Activated CD8-positive, alpha-beta T cell treated with anti-CD3 and anti-CD28 coated beads, Interleukin-2, amount 10 ng/mL, durations not matched to agents 7 days and 5 days (primary cell): ENCODE data around the gene POC5. TPM values are rescaled to one million over a fixed set of nuclear protein-coding genes. Genes with fewer than 3 reads are reported as not detected.

Experiments used
- ATAC-seq: fragments of 150-1000 bp; cut with Tn5 transposase; one replicate; pipeline ENCODE4 v1.10.0; 2021; ENCODE audit warnings: moderate library complexity
- CTCF ChIA-PET: fragments of 350-600 bp; sonication (Branson Sonifier 250); formaldehyde crosslinking; loops from one replicate; lab custom pipeline; 2021; ENCODE audit warnings: antibody characterized with exemption; lab: Charles Lee
- POLR2A ChIA-PET: fragments of 350-600 bp; sonication (Branson Sonifier 250); formaldehyde crosslinking; loops from one replicate; lab custom pipeline; 2021; ENCODE audit warnings: antibody characterized with exemption; lab: Charles Lee
- DNase-seq: peaks from one replicate; pipeline ENCODE4 v3.0.0-alpha.2; 2020
- H3K27ac Mint-ChIP-seq: one replicate; pipeline ENCODE4 v1.8.0; 2021; ENCODE audit warnings: mild to moderate bottlenecking, mixed read lengths
- H3K27me3 Mint-ChIP-seq: one replicate; pipeline ENCODE4 v1.8.0; 2021; ENCODE audit warnings: low read depth, mixed read lengths
- H3K36me3 Mint-ChIP-seq: one replicate; pipeline ENCODE4 v1.8.0; 2021; ENCODE audit warnings: low read depth, mixed read lengths
- H3K4me1 Mint-ChIP-seq: one replicate; pipeline ENCODE4 v1.8.0; 2021; ENCODE audit warnings: low read depth, mixed read lengths
- H3K4me3 Mint-ChIP-seq: one replicate; pipeline ENCODE4 v1.8.0; 2021; ENCODE audit warnings: mild to moderate bottlenecking, mixed read lengths
- H3K9me3 Mint-ChIP-seq: one replicate; pipeline ENCODE4 v1.8.0; 2022; ENCODE audit warnings: mixed read lengths; ENCODE audit not compliant: insufficient read depth
- total RNA-seq, 2 experiments: library from RNA; stranded (reverse); gene quantifications; one replicate each; pipeline ENCODE4 v1.2.3, GENCODE V29; 2021

Gene POC5
- total RNA-seq, 2 experiments from 2014 or later = 21.3 to 23.9 TPM

DNA sequence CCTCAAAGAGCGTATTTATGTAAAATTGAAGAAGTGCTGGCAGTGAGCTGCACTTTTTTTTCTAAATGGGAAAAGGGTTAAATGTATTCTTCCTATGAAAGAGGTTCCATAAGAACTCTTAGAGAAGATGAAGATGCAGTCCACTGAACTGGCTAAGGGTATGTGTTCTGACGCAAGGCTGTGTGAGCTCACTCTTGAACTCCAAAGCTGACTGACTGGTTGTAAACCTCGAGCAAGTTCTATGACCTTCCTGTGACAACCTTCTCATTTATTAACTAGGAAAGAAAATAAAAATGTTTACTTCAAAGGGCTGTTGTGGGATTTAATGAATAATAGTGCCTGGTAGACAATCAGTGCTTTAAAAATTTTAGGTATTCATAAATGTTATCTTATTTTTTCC is 46.7 kb downstream of the POC5 start:
- H3K27ac Mint-ChIP-seq = no peak overlapping the region
- CTCF ChIA-PET = interaction anchor here (2.3 kb wide), 1 partner anchor 11 kb away, joined by 20 read pairs; no protein-coding TSS in a partner anchor
- H3K4me3 Mint-ChIP-seq = no peak overlapping the region
- H3K36me3 Mint-ChIP-seq = peaks cover 33% of the 10 kb centered on the region
- no peak for ATAC-seq
- POLR2A ChIA-PET = no interaction called here
- H3K27me3 Mint-ChIP-seq = no peaks in the 10 kb centered on the region
- no peak for DNase-seq
- H3K4me1 Mint-ChIP-seq = peaks cover 21% of the 10 kb centered on the region
- no peaks in the 10 kb centered on the region for H3K9me3 Mint-ChIP-seq

- ATAC-seq (peak; percentile 95), DNase-seq (peak; percentile 67)
- Mint-ChIP-seq H3K27me3 (no peaks in the 10 kb centered on the region), H3K4me1 (peaks cover 21% of the 10 kb centered on the region), H3K9me3 (no peaks in the 10 kb centered on the region), H3K4me3 (peak overlapping the region; percentile 70), H3K36me3 (peaks cover 28% of the 10 kb centered on the region), H3K27ac (peak overlapping the region; percentile 87)
- ChIA-PET POLR2A (interaction anchor here (0.7 to 1.2 kb wide), 3 partner anchors 10 to 48 kb away, joined by 3 to 7 read pairs (median 5); partner anchors contain the start of gene POC5), CTCF (interaction anchor here (0.8 to 2.3 kb wide), 8 partner anchors 9 to 619 kb away, joined by 3 to 20 read pairs (median 3); no protein-coding TSS in a partner anchor)
Observed at GRCh38 chr5:75668977-75669689, 48.1 kb downstream of the POC5 start.

DNA sequence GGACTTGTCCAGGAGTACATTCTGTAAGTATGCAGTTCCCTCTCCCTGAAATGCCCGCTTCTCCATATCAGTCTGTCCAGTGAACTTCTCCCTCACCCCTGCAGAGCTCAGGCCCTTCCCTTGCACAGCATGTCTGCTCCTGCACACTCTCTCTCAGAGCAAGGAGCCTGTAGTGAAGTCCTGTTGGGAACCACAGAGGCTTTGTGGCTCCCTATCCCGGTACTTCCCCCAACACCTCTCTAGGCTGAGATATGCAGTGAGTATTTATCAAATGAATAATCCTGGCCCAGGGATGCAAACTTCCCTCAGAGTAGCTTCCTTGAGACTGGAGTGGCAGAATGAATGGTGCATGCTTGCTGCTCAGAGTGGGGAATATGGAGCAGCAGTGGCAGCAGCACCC is 48.8 kb downstream of the POC5 start:
- CTCF ChIA-PET = interaction anchor here (0.9 to 2.3 kb wide), 7 partner anchors 8 to 618 kb away, joined by 3 to 20 read pairs (median 3); no protein-coding TSS in a partner anchor
- no peak overlapping the region for H3K4me3 Mint-ChIP-seq
- DNase-seq = no peak
- peaks cover 26% of the 10 kb centered on the region for H3K36me3 Mint-ChIP-seq
- H3K9me3 Mint-ChIP-seq = no peaks in the 10 kb centered on the region
- H3K27ac Mint-ChIP-seq = peak overlapping the region; percentile 87
- no peaks in the 10 kb centered on the region for H3K27me3 Mint-ChIP-seq
- ATAC-seq = no peak
- POLR2A ChIA-PET = interaction anchor here (1.2 kb wide), 1 partner anchor 49 kb away, joined by 7 read pairs; the partner anchor contains the start of gene POC5
- H3K4me1 Mint-ChIP-seq = peaks cover 21% of the 10 kb centered on the region

DNA sequence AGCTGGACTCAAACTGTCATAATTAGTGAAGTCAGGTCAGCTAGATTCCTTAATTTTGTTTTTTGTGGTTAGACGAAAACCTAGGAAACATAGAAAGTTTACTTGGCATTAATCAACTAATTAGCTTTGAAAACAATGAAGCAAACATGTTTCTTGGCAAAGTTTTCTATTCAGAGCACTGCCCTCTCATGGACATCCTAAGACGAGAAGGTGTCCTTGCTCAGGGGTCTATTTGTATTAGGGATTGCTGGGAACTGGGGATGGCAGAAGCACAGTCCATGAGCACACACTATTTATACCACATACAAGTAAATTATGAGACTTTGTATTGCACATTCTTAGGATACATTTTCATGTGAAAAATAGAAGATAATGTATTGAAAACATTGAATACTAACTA is 49.7 kb downstream of the POC5 start:
- POLR2A ChIA-PET = no interaction called here
- H3K27ac Mint-ChIP-seq = no peak overlapping the region
- CTCF ChIA-PET = no interaction called here
- no peak for DNase-seq
- H3K27me3 Mint-ChIP-seq = no peaks in the 10 kb centered on the region
- no peak for ATAC-seq
- H3K4me1 Mint-ChIP-seq = peaks cover 21% of the 10 kb centered on the region
- H3K36me3 Mint-ChIP-seq = peaks cover 20% of the 10 kb centered on the region
- no peaks in the 10 kb centered on the region for H3K9me3 Mint-ChIP-seq
- H3K4me3 Mint-ChIP-seq = no peak overlapping the region

GRCh38 chr5:75666801-75667200 is 50.4 kb downstream of the POC5 start:
- CTCF ChIA-PET = no interaction called here
- H3K27me3 Mint-ChIP-seq = no peaks in the 10 kb centered on the region
- DNase-seq (no peak), ATAC-seq (no peak)
- peaks cover 21% of the 10 kb centered on the region for H3K4me1 Mint-ChIP-seq
- no peaks in the 10 kb centered on the region for H3K9me3 Mint-ChIP-seq
- H3K27ac Mint-ChIP-seq = no peak overlapping the region
- H3K4me3 Mint-ChIP-seq = no peak overlapping the region
- peaks cover 14% of the 10 kb centered on the region for H3K36me3 Mint-ChIP-seq
- POLR2A ChIA-PET = no interaction called here

- ChIA-PET CTCF (interaction anchor here (0.8 kb wide), 1 partner anchor 12 kb away, joined by 3 read pairs; no protein-coding TSS in a partner anchor), POLR2A (no interaction called here)
- Mint-ChIP-seq H3K4me1 (peaks cover 24% of the 10 kb centered on the region), H3K4me3 (no peak overlapping the region), H3K27me3 (no peaks in the 10 kb centered on the region), H3K27ac (no peak overlapping the region), H3K36me3 (peaks cover 4% of the 10 kb centered on the region), H3K9me3 (no peaks in the 10 kb centered on the region)
- ATAC-seq = no peak
- no peak for DNase-seq
Observed at GRCh38 chr5:75664979-75665378, 52.3 kb downstream of the POC5 start.

DNA sequence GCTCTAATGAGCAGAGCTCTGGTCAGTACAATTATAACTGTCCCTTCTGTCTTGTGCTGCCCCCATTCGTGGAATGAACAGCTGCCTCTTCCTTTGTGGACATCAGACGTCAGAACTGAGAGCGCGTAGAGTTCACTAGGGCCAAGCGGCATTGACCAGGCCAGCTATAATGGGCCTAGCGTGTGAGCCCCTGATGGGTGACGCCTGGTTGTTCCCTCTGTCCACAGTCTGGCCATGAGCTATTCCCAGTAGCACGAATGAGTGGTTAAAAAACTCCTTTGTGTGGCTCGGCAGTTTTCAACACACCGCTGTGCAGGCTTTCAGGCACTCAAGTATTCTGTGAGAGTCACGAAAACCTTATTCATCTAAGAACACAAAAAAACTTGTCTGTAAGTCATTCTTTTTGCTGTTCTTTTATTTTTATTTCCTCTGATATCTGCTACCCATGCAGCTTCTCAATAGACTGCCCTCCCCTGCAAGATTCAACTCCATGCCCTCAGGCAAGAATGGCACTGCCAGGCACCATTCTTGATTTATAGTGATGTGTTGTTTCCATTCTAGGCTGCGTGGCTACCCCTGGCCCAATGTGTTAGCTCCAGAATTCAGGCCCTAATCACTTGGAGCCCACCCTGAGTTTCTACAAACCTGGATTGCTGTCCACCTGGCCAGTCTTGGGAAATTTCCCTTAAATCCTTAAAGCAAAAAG is 53.5 kb downstream of the POC5 start:
- H3K9me3 Mint-ChIP-seq = no peaks in the 10 kb centered on the region
- ATAC-seq (no peak), DNase-seq (no peak)
- H3K36me3 Mint-ChIP-seq = no peaks in the 10 kb centered on the region
- H3K27ac Mint-ChIP-seq = no peak overlapping the region
- H3K27me3 Mint-ChIP-seq = no peaks in the 10 kb centered on the region
- ChIA-PET CTCF (no interaction called here), POLR2A (no interaction called here)
- peaks cover 13% of the 10 kb centered on the region for H3K4me1 Mint-ChIP-seq
- no peak overlapping the region for H3K4me3 Mint-ChIP-seq

DNA sequence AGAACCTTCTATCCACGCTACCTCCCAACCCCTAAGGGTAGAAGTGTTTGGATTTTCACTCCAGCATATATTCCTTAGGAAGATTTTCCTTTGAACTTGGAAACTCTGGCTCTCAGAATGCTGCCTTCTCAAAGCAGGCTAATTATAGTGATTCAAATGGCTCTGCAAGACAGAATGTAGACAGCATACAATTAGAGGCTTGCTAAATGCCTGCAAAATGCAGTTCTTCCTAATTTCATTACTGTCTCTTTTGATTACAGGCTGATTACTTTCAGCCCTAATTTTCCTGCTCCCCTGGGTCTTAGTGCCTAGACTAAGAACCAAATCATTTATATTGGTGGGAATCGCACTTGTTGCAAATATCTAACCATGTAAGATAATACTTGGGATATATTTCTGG is 55.2 kb downstream of the POC5 start:
- CTCF ChIA-PET = no interaction called here

DNA sequence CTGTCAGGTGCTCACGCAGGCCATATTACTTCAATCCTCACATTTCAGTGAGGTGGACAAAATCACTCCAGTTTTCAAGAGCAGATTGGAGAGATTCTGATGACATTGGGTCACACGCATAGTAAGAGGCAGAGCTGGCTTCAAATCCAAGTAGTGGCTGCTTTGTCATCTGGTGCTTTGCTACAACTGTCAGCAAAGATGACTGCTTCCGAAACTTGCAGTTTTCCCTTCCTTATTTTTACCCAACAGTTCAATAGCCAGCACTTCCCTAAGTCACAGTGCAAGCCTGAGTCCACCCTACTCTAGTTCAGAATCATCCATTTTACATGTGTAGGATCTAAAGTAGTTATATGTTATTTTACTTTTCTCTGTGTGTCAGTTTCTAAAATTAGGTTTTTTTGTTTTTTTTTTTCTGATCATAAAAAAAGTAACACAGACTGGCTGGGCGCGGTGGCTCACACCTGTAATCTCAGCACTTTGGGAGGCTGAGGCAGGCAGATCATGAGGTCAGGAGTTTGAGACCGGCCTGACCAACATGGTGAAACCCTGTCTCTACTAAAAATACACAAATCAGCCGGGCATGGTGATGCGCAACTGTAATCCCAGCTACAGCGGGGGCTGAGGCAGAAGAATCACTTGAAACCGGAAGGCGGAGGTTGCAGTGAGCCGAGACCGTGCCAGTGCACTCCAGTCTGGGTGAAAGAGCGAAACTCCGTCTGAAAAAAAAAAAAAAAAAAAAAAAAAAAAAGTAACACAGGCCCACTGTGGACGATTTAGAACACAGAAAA is 56.4 kb downstream of the POC5 start:
- Mint-ChIP-seq H3K9me3 (no peaks in the 10 kb centered on the region), H3K4me3 (no peak overlapping the region), H3K4me1 (peaks cover 7% of the 10 kb centered on the region), H3K27ac (no peak overlapping the region), H3K36me3 (no peaks in the 10 kb centered on the region), H3K27me3 (peaks cover 2% of the 10 kb centered on the region)
- DNase-seq = no peak
- CTCF ChIA-PET = interaction anchor here (1.0 to 1.6 kb wide), 2 partner anchors 8 to 20 kb away, joined by 4 to 6 read pairs; no protein-coding TSS in a partner anchor
- no peak for ATAC-seq
- POLR2A ChIA-PET = interaction anchor here (0.8 to 1.5 kb wide), 2 partner anchors 56 to 425 kb away, joined by 3 read pairs; partner anchors contain the start of genes ANKRD31 and POC5

More for the DNA sequence above, 55.2 kb downstream of the POC5 start:
- Mint-ChIP-seq H3K36me3 (no peaks in the 10 kb centered on the region), H3K4me3 (no peak overlapping the region), H3K27me3 (no peaks in the 10 kb centered on the region), H3K4me1 (peaks cover 7% of the 10 kb centered on the region), H3K27ac (no peak overlapping the region), H3K9me3 (no peaks in the 10 kb centered on the region)
- POLR2A ChIA-PET = no interaction called here
- ATAC-seq = no peak
- no peak for DNase-seq

DNA sequence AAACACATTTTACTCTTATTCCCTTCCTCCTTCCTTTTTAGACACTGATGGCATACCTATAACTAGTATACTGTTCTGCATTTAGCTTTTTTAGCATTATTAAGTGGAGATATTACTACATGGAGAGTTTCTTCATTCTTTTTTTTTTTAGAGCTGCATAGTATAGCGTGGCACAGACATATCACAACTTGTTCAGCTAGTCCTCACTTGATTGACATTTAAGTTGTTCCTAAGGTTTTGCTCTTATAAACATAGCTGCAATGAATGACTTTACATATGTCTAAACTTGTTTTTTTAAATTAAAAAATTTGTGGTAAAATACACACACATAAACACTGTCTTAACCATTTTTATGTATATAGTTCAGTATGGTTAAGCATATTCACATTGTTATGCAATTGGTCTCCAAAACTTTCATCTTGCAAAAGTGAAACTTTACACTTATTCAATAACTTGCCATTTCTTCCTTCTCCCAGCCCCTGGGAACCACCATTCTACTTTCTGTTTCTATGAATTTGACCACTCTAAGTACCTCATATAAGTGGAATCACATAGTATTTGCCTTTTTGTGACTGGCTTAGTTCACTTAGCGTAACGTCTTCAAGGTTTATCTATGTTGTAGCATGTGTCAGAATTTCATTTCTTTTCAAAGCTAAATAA is 57.3 kb downstream of the POC5 start:
- H3K4me1 Mint-ChIP-seq = peaks cover 7% of the 10 kb centered on the region
- peaks cover 4% of the 10 kb centered on the region for H3K27me3 Mint-ChIP-seq
- DNase-seq = no peak
- H3K36me3 Mint-ChIP-seq = no peaks in the 10 kb centered on the region
- H3K4me3 Mint-ChIP-seq = no peak overlapping the region
- H3K27ac Mint-ChIP-seq = no peak overlapping the region
- ATAC-seq = no peak
- CTCF ChIA-PET = interaction anchor here (1.0 to 1.6 kb wide), 2 partner anchors 9 to 21 kb away, joined by 4 to 6 read pairs; no protein-coding TSS in a partner anchor
- no peaks in the 10 kb centered on the region for H3K9me3 Mint-ChIP-seq
- POLR2A ChIA-PET = interaction anchor here (1.5 kb wide), 1 partner anchor 424 kb away, joined by 3 read pairs; the partner anchor contains the start of gene ANKRD31
